SIG-M5 treated with dmso at 0.1 percent for 504 hours (cell line): ENCODE results near the gene TNNT3.
"Not testable (repeated sequence)": the region's sequence is repeated elsewhere in the genome, so short reads cannot be mapped to it uniquely, and the experiment has no call there.

Experiments
- DNase-seq: peaks from one replicate; lab custom pipeline; 2025; ENCODE audit not compliant: unreplicated experiment; lab: John Stamatoyannopoulos, UW

TNNT3 gene

GRCh38 chr11:1919391-1920127 is at the start of gene TNNT3:
Gene TNNT3 (plus strand): TSS chr11:1919703. CDS start chr11:1922875, 3,172 bp downstream.
- no peak for DNase-seq

GRCh38 chr11:1870326-1870696 is 49.2 kb upstream of the TNNT3 start:
- DNase-seq: no peak

- no peak for DNase-seq
These were observed 48.6 kb upstream of the TNNT3 start for GRCh38 chr11:1870721-1871466.

GRCh38 chr11:1871531-1871930 is 48.0 kb upstream of the TNNT3 start:
- DNase-seq: no peak

GRCh38 chr11:1872267-1872985 is 47.1 kb upstream of the TNNT3 start:
- DNase-seq: no peak

GRCh38 chr11:1873048-1873812 is 46.3 kb upstream of the TNNT3 start:
- no peak for DNase-seq

GRCh38 chr11:1873813-1874150 is 45.7 kb upstream of the TNNT3 start:
- DNase-seq: not testable (repeated sequence)

- DNase-seq: not testable (repeated sequence)
These were observed 44.9 kb upstream of the TNNT3 start for GRCh38 chr11:1874441-1875092.

- no peak for DNase-seq
These were observed 44.2 kb upstream of the TNNT3 start for GRCh38 chr11:1875093-1875850.

- not testable (repeated sequence) for DNase-seq
These were observed 43.6 kb upstream of the TNNT3 start for GRCh38 chr11:1875851-1876301.

- no peak for DNase-seq
These were observed 43.0 kb upstream of the TNNT3 start for GRCh38 chr11:1876361-1877063.

- DNase-seq: no peak
These were observed 42.0 kb upstream of the TNNT3 start for GRCh38 chr11:1877211-1878136.

- DNase-seq: no peak
These were observed 41.1 kb upstream of the TNNT3 start for GRCh38 chr11:1878137-1879031.

- DNase-seq: no peak
These were observed 40.1 kb upstream of the TNNT3 start for GRCh38 chr11:1879342-1879940.

- DNase-seq: no peak
These were observed 39.4 kb upstream of the TNNT3 start for GRCh38 chr11:1879941-1880720.
